Peyer's patch (tissue), 4 donors: Measurements from ENCODE around the gene CNDP2.

Source experiments
- CTCF ChIP-seq, 6 experiments: fragments of 450-650 bp in 4 of 6; fragments of 200-600 bp in 2 of 6; sonication (generic) in 1 of 6; IDR thresholded peaks; one replicate each; pipeline ENCODE4 v1.5.1; 2017 to 2019; ENCODE audit warnings: antibody characterized with exemption in 6 of 6, mild to moderate bottlenecking in 3 of 6, moderate library complexity in 1 of 6
- POLR2A ChIP-seq, 2 donors: fragments of 450-650 bp; IDR thresholded peaks; one replicate each; pipeline ENCODE4 v1.5.1; 2017; ENCODE audit warnings: antibody characterized with exemption in 2 of 2, mild to moderate bottlenecking in 2 of 2, moderate library complexity in 2 of 2

DNA sequence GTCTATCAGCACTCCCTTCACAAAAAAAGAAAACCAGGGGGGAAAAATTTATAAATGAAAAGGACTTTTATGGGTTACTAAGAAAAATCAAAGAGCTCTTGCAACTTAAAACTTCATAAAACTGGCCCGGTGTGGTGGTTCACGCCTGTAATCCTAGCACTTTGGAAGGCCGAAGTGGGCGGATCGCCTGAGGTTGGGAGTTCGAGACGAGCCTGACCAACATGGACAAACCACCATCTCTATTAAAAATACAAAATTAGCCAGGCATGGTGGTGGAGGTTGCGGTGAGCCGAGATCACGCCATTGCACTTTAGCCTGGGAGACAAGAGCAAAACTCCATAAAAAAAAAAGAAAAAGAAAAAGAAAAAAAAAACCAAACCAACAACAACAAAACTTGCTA lies 40.8 kb upstream of the CNDP2 start:
- TF ChIP-seq POLR2A (IDR thresholded peaks at IDR 0.05) (no peak), CTCF (IDR thresholded peaks at IDR 0.05) (no peak)
